HG03060 (cell line): ENCODE data around the gene LRRC75B.

Experiments
- ATAC-seq: cut with Tn5 transposase; IDR thresholded peaks from one replicate; pipeline ENCODE4 v1.9.1; 2021; ENCODE audit warnings: low read depth, moderate number of reproducible peaks; ENCODE audit not compliant: unreplicated experiment

The LRRC75B gene

GRCh38 chr22:24587948-24588347, 4.9 kb downstream of the LRRC75B start:
- no peak for ATAC-seq

GRCh38 chr22:24587251-24587650, 5.6 kb downstream of the LRRC75B start:
- no peak for ATAC-seq

GRCh38 chr22:24585927-24586546, 6.8 kb downstream of the LRRC75B start:
- ATAC-seq, result no peak

- ATAC-seq, result no peak
Observed at GRCh38 chr22:24585461-24585860, 7.4 kb downstream of the LRRC75B start.

GRCh38 chr22:24584871-24585411, 7.9 kb downstream of the LRRC75B start:
- ATAC-seq, result no peak

- no peak for ATAC-seq
Observed at GRCh38 chr22:24584166-24584790, 8.6 kb downstream of the LRRC75B start.

GRCh38 chr22:24583221-24584165, 9.4 kb downstream of the LRRC75B start:
- no peak for ATAC-seq

GRCh38 chr22:24582056-24582814, 10.6 kb downstream of the LRRC75B start:
- ATAC-seq, result no peak

GRCh38 chr22:24580276-24580675, 12.6 kb downstream of the LRRC75B start:
- ATAC-seq, result no peak

- ATAC-seq, result no peak
Observed at GRCh38 chr22:24579258-24579601, 13.6 kb downstream of the LRRC75B start.

GRCh38 chr22:24578355-24579257, 14.3 kb downstream of the LRRC75B start:
- no peak for ATAC-seq

- ATAC-seq, result no peak
Observed at GRCh38 chr22:24576778-24577177, 16.1 kb downstream of the LRRC75B start.

GRCh38 chr22:24571266-24571665, 21.6 kb downstream of the LRRC75B start:
- no peak for ATAC-seq

- no peak for ATAC-seq
Observed at GRCh38 chr22:24567668-24568067, 25.2 kb downstream of the LRRC75B start.

- ATAC-seq, result no peak
Observed at GRCh38 chr22:24566899-24567511, 25.9 kb downstream of the LRRC75B start.

- no peak for ATAC-seq
Observed at GRCh38 chr22:24565077-24565476, 27.8 kb downstream of the LRRC75B start.

GRCh38 chr22:24564376-24565058, 28.4 kb downstream of the LRRC75B start:
- no peak for ATAC-seq

GRCh38 chr22:24563246-24563645, 29.6 kb downstream of the LRRC75B start:
- no peak for ATAC-seq
